AG09319 (cell line): ENCODE results near the gene PRKG1.

ENCODE experiments used
- DNase-seq: peaks from one replicate; pipeline ENCODE4 v3.0.0-alpha.2; 2010; ENCODE audit warnings: low read depth; ENCODE audit errors: extremely low read depth
- CTCF ChIP-seq: IDR thresholded peaks from 2 replicates; pipeline ENCODE4 v1.5.1; 2011; ENCODE audit warnings: low read depth, mild to moderate bottlenecking, inconsistent platforms, low read length, moderate library complexity

Gene PRKG1

GRCh38 chr10:51063659-51064535 is 10.4 kb upstream of the PRKG1 start:
- DNase-seq, result no peak
- TF ChIP-seq CTCF, result peak; percentile 58

- TF ChIP-seq CTCF, result no peak
- no peak for DNase-seq
Observed at GRCh38 chr10:51066231-51066630, 8.1 kb upstream of the PRKG1 start.

- DNase-seq, result no peak
- no peak for TF ChIP-seq CTCF
Observed at GRCh38 chr10:51072210-51072609, 2.1 kb upstream of the PRKG1 start.

- no peak for TF ChIP-seq CTCF
- DNase-seq, result no peak
Observed at GRCh38 chr10:51072921-51073434, 1.3 kb upstream of the PRKG1 start.

GRCh38 chr10:51073453-51074237 is 642 bp upstream of the PRKG1 start:
- no peak for DNase-seq
- peak; percentile 4 for TF ChIP-seq CTCF

- TF ChIP-seq CTCF, result no peak
- no peak for DNase-seq
Observed at GRCh38 chr10:51075043-51075872, 971 bp downstream of the PRKG1 start.
